MM.1S (cell line): ENCODE data around the gene CACFD1.

Experiments
- DNase-seq: peaks from one replicate; pipeline ENCODE4 v3.0.0-alpha.2; 2015
- H2AFZ ChIP-seq: fragments of 300-600 bp; sonication (generic); 2 replicates; pipeline ENCODE4 v1.6.0; 2016; ENCODE audit warnings: antibody characterized with exemption, low read length
- H3F3A ChIP-seq: fragments of 300-600 bp; sonication (generic); 2 replicates; pipeline ENCODE4 v1.6.1; 2016; ENCODE audit warnings: mild to moderate bottlenecking, antibody characterized with exemption, low read length, moderate library complexity, mixed read lengths; ENCODE audit not compliant: insufficient read depth
- H3K27ac ChIP-seq: fragments of 300-600 bp; sonication (generic); 2 replicates; pipeline ENCODE4 v1.5.1; 2016; ENCODE audit warnings: mild to moderate bottlenecking, low read length
- H3K27me3 ChIP-seq: fragments of 300-600 bp; sonication (generic); replicated peaks from 2 replicates; pipeline ENCODE4 v1.6.0; 2016; ENCODE audit warnings: low read length; ENCODE audit not compliant: insufficient read depth
- H3K36me3 ChIP-seq: fragments of 300-600 bp; sonication (generic); replicated peaks from 2 replicates; pipeline ENCODE4 v1.6.1; 2016; ENCODE audit warnings: mild to moderate bottlenecking, low read length, mixed read lengths; ENCODE audit not compliant: insufficient read depth
- H3K4me1 ChIP-seq: fragments of 300-600 bp; sonication (generic); 2 replicates; pipeline ENCODE4 v1.6.1; 2016; ENCODE audit warnings: low read length, mixed read lengths
- H3K4me2 ChIP-seq: fragments of 300-600 bp; sonication (generic); 2 replicates; pipeline ENCODE4 v1.6.0; 2016; ENCODE audit warnings: low read depth, low read length
- H3K4me3 ChIP-seq: fragments of 300-600 bp; sonication (generic); 2 replicates; pipeline ENCODE4 v1.5.1; 2016; ENCODE audit warnings: low read length, mixed read lengths
- H3K79me2 ChIP-seq: fragments of 300-600 bp; sonication (generic); 2 replicates; pipeline ENCODE4 v1.6.1; 2016; ENCODE audit warnings: mixed run types, low read length, mixed read lengths
- H3K9ac ChIP-seq: fragments of 300-600 bp; sonication (generic); 2 replicates; pipeline ENCODE4 v1.6.1; 2016; ENCODE audit warnings: low read length, mixed read lengths
- H3K9me2 ChIP-seq: fragments of 300-600 bp; sonication (generic); replicated peaks from 2 replicates; pipeline ENCODE4 v1.6.1; 2016; ENCODE audit warnings: mild to moderate bottlenecking, low read length, mixed read lengths; ENCODE audit not compliant: insufficient read depth
- H3K9me3 ChIP-seq: fragments of 300-600 bp; sonication (generic); replicated peaks from 2 replicates; pipeline ENCODE4 v1.6.1; 2016; ENCODE audit warnings: mild to moderate bottlenecking, low read length, mixed read lengths; ENCODE audit not compliant: insufficient read depth
- H4K20me1 ChIP-seq: fragments of 300-600 bp; sonication (generic); 2 replicates; pipeline ENCODE4 v1.6.1; 2016; ENCODE audit warnings: mild to moderate bottlenecking, low read length, moderate library complexity, mixed read lengths; ENCODE audit not compliant: insufficient read depth
- EZH2 ChIP-seq: fragments of 300-600 bp; sonication (generic); optimal IDR thresholded peaks from 2 replicates; pipeline ENCODE3; 2017; ENCODE audit warnings: low read depth, mild to moderate bottlenecking, antibody characterized with exemption, low read length, mixed read lengths
- EZH2phosphoT487 ChIP-seq: fragments of 300-600 bp; sonication (generic); IDR thresholded peaks from 2 replicates; pipeline ENCODE4 v1.6.1; 2018; ENCODE audit warnings: antibody characterized with exemption, low read length
- TF ChIP-seq, protein P1 (sequence below): fragments of 300-600 bp; sonication (generic); IDR thresholded peaks from 2 replicates; pipeline ENCODE4 v1.5.1; 2016; ENCODE audit warnings: antibody characterized with exemption, low read length, mixed read lengths

The CACFD1 gene

DNA sequence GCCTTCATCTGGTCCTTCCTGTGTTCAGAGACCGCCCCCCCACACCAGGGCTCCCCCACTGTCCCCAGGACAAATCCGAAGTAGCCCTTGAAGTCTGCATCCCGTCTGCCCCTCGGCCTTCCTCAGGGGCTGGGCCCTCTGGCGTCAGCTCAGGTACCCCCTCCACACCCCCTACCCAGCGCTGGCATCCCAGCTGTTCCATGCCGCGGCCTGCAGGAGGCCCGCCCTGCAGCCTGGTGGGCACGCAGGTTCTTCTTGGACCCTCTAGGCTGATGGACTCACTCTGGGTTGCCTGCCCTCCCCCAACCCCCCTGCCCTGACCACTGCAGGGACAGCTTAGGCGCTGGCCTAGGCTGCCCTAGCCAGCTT lies 12.5 kb downstream of the CACFD1 start:
- no peak for DNase-seq
- H3K9me3 ChIP-seq: no peaks in the 10 kb centered on the region
- no peaks in the 10 kb centered on the region for H3K9me2 ChIP-seq
- H3K4me1 ChIP-seq: no peaks in the 10 kb centered on the region
- peaks cover 7% of the 10 kb centered on the region; the same call in 1 of the 2 replicates for H3K27me3 ChIP-seq
- no peaks in the 10 kb centered on the region for H3K36me3 ChIP-seq
- no peak overlapping the region for H3K9ac ChIP-seq
- TF ChIP-seq, protein P1, sequence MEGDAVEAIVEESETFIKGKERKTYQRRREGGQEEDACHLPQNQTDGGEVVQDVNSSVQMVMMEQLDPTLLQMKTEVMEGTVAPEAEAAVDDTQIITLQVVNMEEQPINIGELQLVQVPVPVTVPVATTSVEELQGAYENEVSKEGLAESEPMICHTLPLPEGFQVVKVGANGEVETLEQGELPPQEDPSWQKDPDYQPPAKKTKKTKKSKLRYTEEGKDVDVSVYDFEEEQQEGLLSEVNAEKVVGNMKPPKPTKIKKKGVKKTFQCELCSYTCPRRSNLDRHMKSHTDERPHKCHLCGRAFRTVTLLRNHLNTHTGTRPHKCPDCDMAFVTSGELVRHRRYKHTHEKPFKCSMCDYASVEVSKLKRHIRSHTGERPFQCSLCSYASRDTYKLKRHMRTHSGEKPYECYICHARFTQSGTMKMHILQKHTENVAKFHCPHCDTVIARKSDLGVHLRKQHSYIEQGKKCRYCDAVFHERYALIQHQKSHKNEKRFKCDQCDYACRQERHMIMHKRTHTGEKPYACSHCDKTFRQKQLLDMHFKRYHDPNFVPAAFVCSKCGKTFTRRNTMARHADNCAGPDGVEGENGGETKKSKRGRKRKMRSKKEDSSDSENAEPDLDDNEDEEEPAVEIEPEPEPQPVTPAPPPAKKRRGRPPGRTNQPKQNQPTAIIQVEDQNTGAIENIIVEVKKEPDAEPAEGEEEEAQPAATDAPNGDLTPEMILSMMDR: no peak
- TF ChIP-seq EZH2 (no peak), EZH2phosphoT487 (no peak)
- no peak overlapping the region for H2AFZ ChIP-seq
- H3F3A ChIP-seq: no peaks in the 10 kb centered on the region
- no peaks in the 10 kb centered on the region for H3K79me2 ChIP-seq
- H3K4me2 ChIP-seq: no peak overlapping the region
- no peak overlapping the region for H3K4me3 ChIP-seq
- H3K27ac ChIP-seq: no peak overlapping the region
- no peaks in the 10 kb centered on the region for H4K20me1 ChIP-seq

DNA sequence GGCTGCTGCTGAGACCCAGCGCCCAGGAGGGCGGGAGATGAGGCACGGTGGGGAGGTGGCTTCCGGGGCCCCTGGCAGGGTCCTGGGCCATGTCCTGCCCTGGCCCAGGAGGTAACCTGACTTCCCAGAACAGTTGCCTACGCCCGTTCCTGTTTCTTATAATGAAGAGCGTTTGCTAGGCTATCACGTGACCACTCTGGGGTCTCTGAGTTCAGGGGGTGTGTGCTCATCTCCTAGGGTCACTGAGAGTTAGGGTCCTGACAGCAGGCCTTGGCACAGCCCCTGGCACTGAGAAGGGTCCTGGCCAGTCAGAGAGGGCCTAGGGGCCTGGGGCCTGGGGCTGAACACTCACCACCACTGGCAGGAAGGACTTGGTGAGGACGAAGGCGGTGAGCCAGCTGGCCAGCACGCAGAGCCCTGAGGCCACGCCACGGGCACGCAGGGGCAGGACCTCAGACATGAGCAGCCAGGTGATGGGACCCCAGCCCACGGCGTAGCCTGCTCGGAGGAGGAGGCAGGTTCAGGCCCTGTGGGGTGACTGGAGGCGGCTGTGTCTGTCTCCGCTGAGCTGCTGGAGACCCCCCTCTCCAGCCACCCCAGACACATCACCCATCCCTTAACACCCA lies 13.1 kb downstream of the CACFD1 start:
- no peaks in the 10 kb centered on the region for H3F3A ChIP-seq
- H3K27me3 ChIP-seq: 0 out of 2 replicates have a peak, but pooled peaks cover under 1% of the 10 kb centered on the region
- TF ChIP-seq, protein P1: no peak
- TF ChIP-seq EZH2 (no peak), EZH2phosphoT487 (no peak)
- H3K9me2 ChIP-seq: no peaks in the 10 kb centered on the region
- peaks cover under 1% of the 10 kb centered on the region; the same call in 1 of the 2 replicates for H3K4me1 ChIP-seq
- H3K9ac ChIP-seq: no peak overlapping the region
- H2AFZ ChIP-seq: no peak overlapping the region
- no peaks in the 10 kb centered on the region for H3K36me3 ChIP-seq
- DNase-seq: no peak
- no peak overlapping the region for H3K4me2 ChIP-seq
- H3K9me3 ChIP-seq: no peaks in the 10 kb centered on the region
- H3K27ac ChIP-seq: no peak overlapping the region
- H3K4me3 ChIP-seq: no peak overlapping the region
- no peaks in the 10 kb centered on the region for H3K79me2 ChIP-seq
- no peaks in the 10 kb centered on the region for H4K20me1 ChIP-seq

- Histone ChIP-seq H3K27ac (no peak overlapping the region), H2AFZ (no peak overlapping the region), H3K9ac (no peak overlapping the region), H3K4me2 (no peak overlapping the region), H3K36me3 (no peaks in the 10 kb centered on the region), H3K4me1 (peaks cover 7% of the 10 kb centered on the region), H4K20me1 (no peaks in the 10 kb centered on the region), H3K9me2 (no peaks in the 10 kb centered on the region), H3K27me3 (no peaks in the 10 kb centered on the region), H3K79me2 (no peaks in the 10 kb centered on the region), H3K9me3 (no peaks in the 10 kb centered on the region), H3F3A (no peaks in the 10 kb centered on the region), H3K4me3 (no peak overlapping the region)
- no peak for TF ChIP-seq EZH2phosphoT487
- TF ChIP-seq, protein P1: no peak
- TF ChIP-seq EZH2: no peak
- no peak for DNase-seq
Observed at GRCh38 chr9:133473743-133474142, 14.0 kb downstream of the CACFD1 start.
